ENCODE measurements around the gene AGRN.

Gene AGRN

DNA sequence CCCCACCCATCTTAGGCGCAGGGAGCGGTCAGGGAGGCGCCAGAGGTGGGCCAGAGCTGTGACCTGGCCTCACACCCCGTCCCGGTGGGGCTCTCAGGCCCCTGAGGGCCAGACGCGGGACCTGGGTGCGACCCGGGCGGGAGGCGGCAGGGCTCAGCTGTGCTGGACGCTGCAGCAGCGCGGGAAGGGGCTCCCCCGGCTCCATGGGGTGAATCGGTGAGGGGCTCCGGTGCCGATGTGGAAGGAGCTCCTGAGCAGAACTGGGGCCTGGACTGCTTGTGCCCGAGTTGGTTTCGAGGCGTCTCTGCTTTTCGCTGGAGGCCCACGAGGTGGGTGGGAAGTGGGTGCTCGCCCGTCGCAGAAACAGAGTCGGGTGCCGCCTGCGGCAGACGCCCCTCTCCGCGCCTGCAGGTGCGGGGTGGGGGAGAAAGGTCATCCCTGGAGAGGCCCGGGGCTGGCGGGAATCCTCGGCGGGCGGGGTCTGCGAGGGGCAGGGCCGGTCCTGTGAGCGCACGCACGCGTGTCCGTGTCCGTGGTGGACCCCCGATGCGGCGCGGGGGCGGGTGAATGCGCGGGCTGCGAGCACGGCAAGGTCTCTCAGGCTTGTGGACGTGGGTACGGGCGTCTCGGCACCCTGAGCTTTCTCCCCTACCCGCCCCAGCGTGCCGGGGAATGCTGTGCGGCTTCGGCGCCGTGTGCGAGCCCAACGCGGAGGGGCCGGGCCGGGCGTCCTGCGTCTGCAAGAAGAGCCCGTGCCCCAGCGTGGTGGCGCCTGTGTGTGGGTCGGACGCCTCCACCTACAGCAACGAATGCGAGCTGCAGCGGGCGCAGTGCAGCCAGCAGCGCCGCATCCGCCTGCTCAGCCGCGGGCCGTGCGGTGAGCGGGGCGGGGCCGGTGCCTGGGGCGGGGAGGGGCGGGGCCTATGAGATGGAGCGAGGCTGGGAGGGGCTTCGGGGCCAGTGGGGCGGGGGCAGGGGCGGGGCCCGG is 20.4 kb downstream of the AGRN start:
- DNase-seq = peak; percentile 90

DNA sequence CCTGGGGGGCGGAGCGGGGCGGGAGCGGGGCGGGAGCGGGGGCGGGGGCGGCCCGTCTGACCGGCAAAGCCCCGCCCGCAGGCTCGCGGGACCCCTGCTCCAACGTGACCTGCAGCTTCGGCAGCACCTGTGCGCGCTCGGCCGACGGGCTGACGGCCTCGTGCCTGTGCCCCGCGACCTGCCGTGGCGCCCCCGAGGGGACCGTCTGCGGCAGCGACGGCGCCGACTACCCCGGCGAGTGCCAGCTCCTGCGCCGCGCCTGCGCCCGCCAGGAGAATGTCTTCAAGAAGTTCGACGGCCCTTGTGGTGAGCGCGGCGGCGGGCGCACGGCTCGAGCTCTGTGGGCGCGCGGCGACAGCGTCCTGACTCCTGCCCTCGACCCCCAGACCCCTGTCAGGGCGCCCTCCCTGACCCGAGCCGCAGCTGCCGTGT is 21.2 kb downstream of the AGRN start:
- no peak for DNase-seq

DNA sequence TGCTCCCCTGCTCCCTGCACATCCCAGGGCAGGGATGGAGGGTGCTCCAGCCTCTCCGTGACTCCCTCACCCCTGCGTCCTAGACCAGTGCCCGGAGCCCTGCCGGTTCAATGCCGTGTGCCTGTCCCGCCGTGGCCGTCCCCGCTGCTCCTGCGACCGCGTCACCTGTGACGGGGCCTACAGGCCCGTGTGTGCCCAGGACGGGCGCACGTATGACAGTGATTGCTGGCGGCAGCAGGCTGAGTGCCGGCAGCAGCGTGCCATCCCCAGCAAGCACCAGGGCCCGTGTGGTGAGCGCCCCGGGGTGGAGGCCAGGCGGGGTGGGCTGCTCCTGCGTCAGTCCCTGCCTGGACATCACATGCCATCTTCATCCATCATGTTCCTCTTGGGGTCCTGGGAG is 22.0 kb downstream of the AGRN start:
- DNase-seq = no peak

DNA sequence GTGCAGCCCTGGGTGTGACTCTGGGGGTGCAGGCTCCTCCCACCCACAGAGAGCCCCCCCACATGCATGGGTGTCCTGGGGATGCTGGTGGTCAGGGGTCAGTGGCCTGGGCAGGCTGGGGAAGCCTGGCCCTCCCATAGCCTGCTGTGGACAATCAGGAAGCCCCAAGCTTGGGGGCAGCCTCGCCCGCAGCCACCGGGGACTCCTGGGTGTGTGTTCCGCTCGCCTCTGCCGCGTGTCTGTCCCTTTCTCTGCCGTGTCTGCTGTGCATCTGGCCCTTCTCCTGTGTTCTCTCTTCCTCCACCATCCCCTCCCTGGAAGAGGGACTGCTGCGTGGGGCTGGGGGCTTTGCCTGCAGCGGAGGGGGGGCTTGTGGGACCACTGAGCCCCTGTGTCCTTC is 22.9 kb downstream of the AGRN start:
- DNase-seq = no peak

GRCh38 chr1:1043411-1043810 is 23.5 kb downstream of the AGRN start:
- DNase-seq = no peak

- no peak for DNase-seq
These were observed 24.0 kb downstream of the AGRN start for GRCh38 chr1:1043921-1044320.

- no peak for DNase-seq
These were observed 24.6 kb downstream of the AGRN start for GRCh38 chr1:1044455-1045078.

- no peak for DNase-seq
These were observed 25.2 kb downstream of the AGRN start for GRCh38 chr1:1045129-1045528.

DNA sequence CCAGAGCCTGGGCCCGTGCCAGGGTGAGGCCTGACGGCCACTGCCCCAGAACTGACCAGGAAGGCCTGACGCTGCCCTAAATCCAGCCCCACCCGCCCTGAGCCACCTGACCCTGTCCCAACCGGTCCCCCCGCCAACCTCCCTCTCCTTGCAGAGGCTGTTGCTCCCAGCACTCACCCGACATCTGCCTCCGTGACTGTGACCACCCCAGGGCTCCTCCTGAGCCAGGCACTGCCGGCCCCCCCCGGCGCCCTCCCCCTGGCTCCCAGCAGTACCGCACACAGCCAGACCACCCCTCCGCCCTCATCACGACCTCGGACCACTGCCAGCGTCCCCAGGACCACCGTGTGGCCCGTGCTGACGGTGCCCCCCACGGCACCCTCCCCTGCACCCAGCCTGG is 26.3 kb downstream of the AGRN start:
- DNase-seq = no peak

DNA sequence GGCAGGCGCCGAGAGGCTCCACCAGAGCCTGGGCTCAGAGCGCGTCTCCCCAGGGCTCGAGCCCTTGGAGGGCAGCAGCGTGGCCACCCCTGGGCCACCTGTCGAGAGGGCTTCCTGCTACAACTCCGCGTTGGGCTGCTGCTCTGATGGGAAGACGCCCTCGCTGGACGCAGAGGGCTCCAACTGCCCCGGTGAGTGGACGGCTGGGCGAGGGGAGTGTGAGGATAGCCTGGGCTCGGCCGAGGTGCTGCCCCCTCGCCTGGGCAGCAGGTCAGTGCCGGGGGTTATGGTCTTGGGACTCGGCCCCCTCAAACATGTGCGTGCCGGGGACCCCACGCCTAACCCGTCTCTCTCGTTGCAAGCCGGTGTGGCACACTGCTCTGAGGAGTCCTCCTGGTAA is 26.8 kb downstream of the AGRN start:
- no peak for DNase-seq

DNA sequence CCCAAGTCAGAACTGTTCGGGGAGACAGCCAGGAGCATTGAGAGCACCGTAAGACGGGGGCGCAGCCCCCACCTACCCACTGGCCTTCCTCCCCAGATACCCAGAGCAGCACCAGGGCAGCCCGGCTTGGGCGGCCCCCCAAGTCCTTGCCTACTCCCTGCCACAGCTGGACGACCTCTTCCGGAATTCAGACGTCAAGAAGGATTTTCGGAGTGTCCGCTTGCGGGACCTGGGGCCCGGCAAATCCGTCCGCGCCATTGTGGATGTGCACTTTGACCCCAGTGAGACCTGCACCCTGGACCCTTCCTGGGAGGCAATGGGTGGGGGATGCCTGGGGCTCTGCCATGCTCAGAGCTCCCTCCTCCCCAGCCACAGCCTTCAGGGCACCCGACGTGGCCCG is 27.5 kb downstream of the AGRN start:
- no peak for DNase-seq

DNA sequence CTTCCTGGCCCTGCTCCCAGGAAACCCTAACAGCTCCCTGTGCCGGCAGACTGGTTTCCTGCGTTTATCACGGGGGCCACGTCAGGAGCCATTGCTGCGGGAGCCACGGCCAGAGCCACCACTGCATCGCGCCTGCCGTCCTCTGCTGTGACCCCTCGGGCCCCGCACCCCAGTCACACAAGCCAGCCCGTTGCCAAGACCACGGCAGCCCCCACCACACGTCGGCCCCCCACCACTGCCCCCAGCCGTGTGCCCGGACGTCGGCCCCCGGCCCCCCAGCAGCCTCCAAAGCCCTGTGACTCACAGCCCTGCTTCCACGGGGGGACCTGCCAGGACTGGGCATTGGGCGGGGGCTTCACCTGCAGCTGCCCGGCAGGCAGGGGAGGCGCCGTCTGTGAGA is 28.0 kb downstream of the AGRN start:
- no peak for DNase-seq

DNA sequence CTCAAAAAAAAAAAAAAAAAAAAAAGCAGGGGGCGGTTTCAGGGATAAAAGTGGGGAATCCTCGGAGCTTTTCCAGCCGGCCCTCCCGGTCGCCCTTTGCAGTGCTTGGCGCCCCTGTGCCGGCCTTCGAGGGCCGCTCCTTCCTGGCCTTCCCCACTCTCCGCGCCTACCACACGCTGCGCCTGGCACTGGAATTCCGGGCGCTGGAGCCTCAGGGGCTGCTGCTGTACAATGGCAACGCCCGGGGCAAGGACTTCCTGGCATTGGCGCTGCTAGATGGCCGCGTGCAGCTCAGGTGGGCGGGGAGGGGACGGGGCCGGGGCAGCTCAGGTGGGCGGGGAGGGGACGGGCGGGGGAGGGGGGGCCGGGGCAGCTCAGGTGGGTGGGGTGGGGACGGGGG is 28.8 kb downstream of the AGRN start:
- no peak for DNase-seq

- DNase-seq = no peak
These were observed 29.6 kb downstream of the AGRN start for GRCh38 chr1:1049318-1050165.

GRCh38 chr1:1050577-1051052 is 30.7 kb downstream of the AGRN start:
- no peak for DNase-seq

GRCh38 chr1:1051127-1051810 is 31.3 kb downstream of the AGRN start:
- no peak for DNase-seq

DNA sequence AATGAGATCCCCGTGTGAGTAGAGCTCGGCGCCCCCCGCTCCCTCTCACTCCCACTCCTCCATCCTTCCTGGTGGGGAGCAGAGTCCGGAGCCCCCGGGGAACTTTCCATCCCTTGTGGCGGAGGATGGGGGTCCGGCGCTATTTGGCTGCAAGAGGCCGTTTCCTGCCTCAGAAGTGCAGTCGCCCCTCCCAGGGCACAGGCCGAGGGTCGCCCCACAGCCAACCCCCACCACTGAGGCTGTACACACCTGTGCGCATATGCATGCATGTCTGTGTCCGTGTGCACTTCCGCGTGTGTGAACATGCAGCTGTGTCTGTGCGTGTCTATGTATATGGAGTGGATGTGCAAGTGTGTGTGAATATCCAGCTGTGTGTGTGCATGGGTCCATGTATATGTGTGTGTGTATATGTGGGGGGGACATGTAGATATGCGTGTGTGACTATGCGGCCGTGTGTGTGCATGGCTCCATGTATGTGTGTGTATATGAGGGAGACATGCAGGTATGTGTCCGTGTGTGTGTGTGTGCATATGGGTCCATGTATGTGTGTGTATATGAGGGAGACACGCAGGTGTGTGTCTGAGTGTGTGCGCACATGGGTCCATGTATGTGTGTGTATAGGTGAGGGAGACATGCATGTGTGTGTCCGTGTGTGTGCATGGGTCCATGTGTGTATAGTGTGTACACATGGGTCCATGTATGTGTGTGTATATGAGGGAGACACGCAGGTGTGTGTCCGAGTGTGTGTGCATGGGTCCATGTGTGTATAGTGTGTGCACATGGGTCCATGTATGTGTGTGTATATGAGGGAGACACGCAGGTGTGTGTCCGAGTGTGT is 32.3 kb downstream of the AGRN start:
- no peak for DNase-seq

GRCh38 chr1:1053022-1053421 is 33.1 kb downstream of the AGRN start:
- no peak for DNase-seq

GRCh38 chr1:1053682-1054081 is 33.8 kb downstream of the AGRN start:
- no peak for DNase-seq

GRCh38 chr1:1054099-1054700 is 34.3 kb downstream of the AGRN start:
- DNase-seq = no peak

DNA sequence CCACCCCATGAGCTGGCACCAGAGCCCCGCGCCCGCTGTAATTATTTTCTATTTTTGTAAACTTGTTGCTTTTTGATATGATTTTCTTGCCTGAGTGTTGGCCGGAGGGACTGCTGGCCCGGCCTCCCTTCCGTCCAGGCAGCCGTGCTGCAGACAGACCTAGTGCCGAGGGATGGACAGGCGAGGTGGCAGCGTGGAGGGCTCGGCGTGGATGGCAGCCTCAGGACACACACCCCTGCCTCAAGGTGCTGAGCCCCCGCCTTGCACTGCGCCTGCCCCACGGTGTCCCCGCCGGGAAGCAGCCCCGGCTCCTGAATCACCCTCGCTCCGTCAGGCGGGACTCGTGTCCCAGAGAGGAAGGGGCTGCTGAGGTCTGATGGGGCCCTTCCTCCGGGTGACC is 35.1 kb downstream of the AGRN start:
- DNase-seq = no peak

All from activated CD4-positive, alpha-beta T cell treated with anti-CD3 and anti-CD28 coated beads, Interleukin-10, Interleukin-2, amounts not matched to agents 100 ng/mL and 50 ng/mL, durations not matched to agents 16 hours and 8 hours (primary cell).